ENCODE data around the gene AKNA.

AKNA gene

GRCh38 chr9:114351932-114352331, 35.9 kb downstream of the AKNA start:
- TF ChIP-seq SIN3A (IDR thresholded peaks at IDR 0.05; ENCODE audit: borderline replicate concordance, insufficient read depth, low read length) (no peak), POLR2AphosphoS5 (IDR thresholded peaks at IDR 0.05; ENCODE audit: low read depth, low read length) (no peak), FOXP2 (optimal IDR thresholded peaks at IDR 0.05; ENCODE audit: borderline replicate concordance, extremely low read depth, extremely low read length, insufficient read depth) (no peak), TAF1 (IDR thresholded peaks at IDR 0.05; ENCODE audit: borderline replicate concordance, insufficient read depth, low read length) (no peak), REST (IDR thresholded peaks at IDR 0.05; ENCODE audit: insufficient read depth in 1 of 2, low read depth in 2 of 2, low read length in 2 of 2) (no peak)

GRCh38 chr9:114350636-114351401, 37.0 kb downstream of the AKNA start:
- TF ChIP-seq SIN3A (IDR thresholded peaks at IDR 0.05; ENCODE audit: borderline replicate concordance, insufficient read depth, low read length): no peak
- no peak for TF ChIP-seq TAF1 (IDR thresholded peaks at IDR 0.05; ENCODE audit: borderline replicate concordance, insufficient read depth, low read length)
- TF ChIP-seq REST (IDR thresholded peaks at IDR 0.05; ENCODE audit: insufficient read depth in 1 of 2, low read depth in 2 of 2, low read length in 2 of 2): no peak
- no peak for TF ChIP-seq POLR2AphosphoS5 (IDR thresholded peaks at IDR 0.05; ENCODE audit: low read depth, low read length)
- no peak for TF ChIP-seq FOXP2 (optimal IDR thresholded peaks at IDR 0.05; ENCODE audit: borderline replicate concordance, extremely low read depth, extremely low read length, insufficient read depth)

- TF ChIP-seq FOXP2 (optimal IDR thresholded peaks at IDR 0.05; ENCODE audit: borderline replicate concordance, extremely low read depth, extremely low read length, insufficient read depth): no peak
These were observed 37.9 kb downstream of the AKNA start for GRCh38 chr9:114349713-114350480.

GRCh38 chr9:114348906-114349482, 38.8 kb downstream of the AKNA start:
- TF ChIP-seq TAF1 (IDR thresholded peaks at IDR 0.05; ENCODE audit: borderline replicate concordance, insufficient read depth, low read length) (no peak), SIN3A (IDR thresholded peaks at IDR 0.05; ENCODE audit: borderline replicate concordance, insufficient read depth, low read length) (no peak), POLR2AphosphoS5 (IDR thresholded peaks at IDR 0.05; ENCODE audit: low read depth, low read length) (no peak), FOXP2 (optimal IDR thresholded peaks at IDR 0.05; ENCODE audit: borderline replicate concordance, extremely low read depth, extremely low read length, insufficient read depth) (no peak), REST (IDR thresholded peaks at IDR 0.05; ENCODE audit: insufficient read depth in 1 of 2, low read depth in 2 of 2, low read length in 2 of 2) (no peak)

GRCh38 chr9:114348261-114348905, 39.4 kb downstream of the AKNA start:
- no peak for TF ChIP-seq POLR2AphosphoS5 (IDR thresholded peaks at IDR 0.05; ENCODE audit: low read depth, low read length)
- no peak for TF ChIP-seq FOXP2 (optimal IDR thresholded peaks at IDR 0.05; ENCODE audit: borderline replicate concordance, extremely low read depth, extremely low read length, insufficient read depth)
- TF ChIP-seq REST (IDR thresholded peaks at IDR 0.05; ENCODE audit: insufficient read depth in 1 of 2, low read depth in 2 of 2, low read length in 2 of 2): no peak

Data from PFSK-1 (cell line).